ENCODE measurements around the gene GABRB1.

GABRB1 gene

DNA sequence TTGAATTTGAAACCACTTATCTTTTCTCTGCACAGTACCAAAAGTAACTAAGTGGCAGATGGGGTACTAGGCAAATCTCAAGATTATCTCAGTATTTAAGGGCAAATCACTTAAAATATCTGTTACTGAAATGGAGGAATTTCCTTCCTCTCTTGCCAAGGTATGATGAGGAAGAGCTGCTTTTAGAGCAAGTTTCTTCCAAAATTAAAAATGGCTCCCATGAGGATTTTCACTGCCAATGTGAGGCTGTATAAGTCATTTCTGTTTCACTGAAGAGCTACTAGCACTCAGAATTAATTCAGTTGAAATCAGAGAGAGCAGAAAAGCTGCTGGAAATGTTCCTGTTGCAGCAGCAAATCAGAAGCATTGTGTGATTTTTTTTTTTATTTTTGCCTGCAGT lies 43.4 kb downstream of the GABRB1 start:
- DNase-seq (ENCODE audit: low read depth in 2 of 2), result peak in 1 of 2 donors; percentile 27
- no peak overlapping the region for H3K4me3 ChIP-seq (replicated peaks in 1 of 2; ENCODE audit: low read depth in 2 of 2, low read length in 2 of 2)
- TF ChIP-seq, protein P1, sequence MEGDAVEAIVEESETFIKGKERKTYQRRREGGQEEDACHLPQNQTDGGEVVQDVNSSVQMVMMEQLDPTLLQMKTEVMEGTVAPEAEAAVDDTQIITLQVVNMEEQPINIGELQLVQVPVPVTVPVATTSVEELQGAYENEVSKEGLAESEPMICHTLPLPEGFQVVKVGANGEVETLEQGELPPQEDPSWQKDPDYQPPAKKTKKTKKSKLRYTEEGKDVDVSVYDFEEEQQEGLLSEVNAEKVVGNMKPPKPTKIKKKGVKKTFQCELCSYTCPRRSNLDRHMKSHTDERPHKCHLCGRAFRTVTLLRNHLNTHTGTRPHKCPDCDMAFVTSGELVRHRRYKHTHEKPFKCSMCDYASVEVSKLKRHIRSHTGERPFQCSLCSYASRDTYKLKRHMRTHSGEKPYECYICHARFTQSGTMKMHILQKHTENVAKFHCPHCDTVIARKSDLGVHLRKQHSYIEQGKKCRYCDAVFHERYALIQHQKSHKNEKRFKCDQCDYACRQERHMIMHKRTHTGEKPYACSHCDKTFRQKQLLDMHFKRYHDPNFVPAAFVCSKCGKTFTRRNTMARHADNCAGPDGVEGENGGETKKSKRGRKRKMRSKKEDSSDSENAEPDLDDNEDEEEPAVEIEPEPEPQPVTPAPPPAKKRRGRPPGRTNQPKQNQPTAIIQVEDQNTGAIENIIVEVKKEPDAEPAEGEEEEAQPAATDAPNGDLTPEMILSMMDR (IDR thresholded peaks at IDR 0.05; ENCODE audit: low read depth, low read length), result no peak

DNA sequence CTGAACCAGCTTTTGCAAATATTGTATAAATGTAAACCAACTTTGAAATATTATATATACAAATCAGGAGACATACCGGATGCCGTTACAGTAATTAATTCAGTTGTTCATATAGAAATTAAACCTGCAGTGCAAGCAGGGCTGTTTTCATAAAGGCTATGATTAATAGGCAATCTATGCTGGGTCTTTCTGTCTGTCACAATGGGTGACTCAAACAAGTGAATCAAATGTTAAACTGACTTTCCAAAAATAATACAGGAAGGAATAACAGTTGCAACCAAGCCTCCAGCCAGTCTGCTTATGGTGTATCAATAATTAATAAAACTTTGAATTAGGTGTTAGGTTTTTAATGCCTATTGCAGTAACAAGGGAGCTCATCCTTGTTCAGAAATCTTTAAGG lies 43.9 kb downstream of the GABRB1 start:
- TF ChIP-seq, protein P1 (IDR thresholded peaks at IDR 0.05; ENCODE audit: low read depth, low read length), result no peak
- no peak overlapping the region for H3K4me3 ChIP-seq (replicated peaks in 1 of 2; ENCODE audit: low read depth in 2 of 2, low read length in 2 of 2)
- peak in 1 of 2 donors; percentile 71 for DNase-seq (ENCODE audit: low read depth in 2 of 2)

DNA sequence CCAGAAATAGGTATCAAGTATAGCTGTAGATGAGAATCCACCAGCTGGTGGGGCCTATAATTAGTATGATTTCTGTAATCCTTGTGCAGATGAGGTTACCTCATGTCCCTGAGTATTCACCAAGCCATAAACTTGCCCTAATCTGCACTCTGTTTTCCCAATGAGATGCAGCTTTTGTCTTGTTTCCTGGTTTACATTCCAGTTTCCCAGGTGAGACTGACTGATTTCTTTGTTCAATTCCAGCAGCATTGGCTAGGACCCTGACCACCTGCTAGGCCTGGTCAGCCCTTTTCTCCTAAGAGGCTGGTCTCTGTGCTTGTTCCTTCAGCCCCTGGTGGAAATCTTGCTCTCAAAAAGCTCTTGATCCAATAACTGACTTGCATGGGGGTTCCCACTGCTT lies 44.6 kb downstream of the GABRB1 start:
- TF ChIP-seq, protein P1 (IDR thresholded peaks at IDR 0.05; ENCODE audit: low read depth, low read length), result no peak
- no peak for DNase-seq (ENCODE audit: low read depth in 2 of 2)
- H3K4me3 ChIP-seq (replicated peaks in 1 of 2; ENCODE audit: low read depth in 2 of 2, low read length in 2 of 2), result no peak overlapping the region

DNA sequence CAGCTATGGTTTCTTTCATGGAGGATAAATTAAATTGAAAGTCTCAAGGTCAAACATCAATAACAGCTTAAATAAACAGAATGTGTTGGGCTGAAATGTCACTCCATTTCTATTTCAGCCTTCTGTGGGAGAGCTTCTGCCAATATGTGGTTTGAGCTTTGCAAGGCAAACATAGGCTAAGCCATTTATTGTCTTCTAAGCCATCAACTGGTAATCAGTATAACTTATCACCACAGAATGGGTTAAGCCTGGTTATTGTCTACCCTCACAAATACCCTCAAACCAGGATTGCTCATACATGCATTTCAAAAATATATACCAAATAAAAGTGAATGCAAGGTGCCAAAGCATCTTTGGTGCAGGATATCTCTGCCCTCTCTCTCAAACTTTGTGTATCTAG lies 52.7 kb downstream of the GABRB1 start:
- no peak for DNase-seq (ENCODE audit: low read depth in 2 of 2)
- TF ChIP-seq, protein P1 (IDR thresholded peaks at IDR 0.05; ENCODE audit: low read depth, low read length), result no peak
- H3K4me3 ChIP-seq (replicated peaks in 1 of 2; ENCODE audit: low read depth in 2 of 2, low read length in 2 of 2), result no peak overlapping the region

DNA sequence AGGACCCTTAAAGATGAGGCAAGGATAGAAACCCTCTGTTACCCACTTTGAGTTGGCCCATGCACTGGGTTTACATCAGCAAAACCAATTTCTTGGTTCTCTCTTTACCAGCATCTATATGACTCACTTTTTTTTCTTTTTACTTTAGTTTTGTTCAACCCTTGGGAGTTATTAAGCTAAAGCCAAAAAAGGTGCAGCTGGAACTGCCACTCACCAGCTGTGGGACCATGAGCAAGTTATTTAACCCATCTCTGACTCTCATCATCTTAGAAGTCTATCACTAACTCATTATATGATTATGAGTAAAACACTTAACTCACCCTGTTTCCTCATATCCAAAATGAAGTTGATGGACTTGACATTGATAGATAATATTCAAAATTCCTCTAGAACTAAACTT lies 53.4 kb downstream of the GABRB1 start:
- no peak overlapping the region for H3K4me3 ChIP-seq (replicated peaks in 1 of 2; ENCODE audit: low read depth in 2 of 2, low read length in 2 of 2)
- DNase-seq (ENCODE audit: low read depth in 2 of 2), result no peak
- TF ChIP-seq, protein P1 (IDR thresholded peaks at IDR 0.05; ENCODE audit: low read depth, low read length), result no peak

DNA sequence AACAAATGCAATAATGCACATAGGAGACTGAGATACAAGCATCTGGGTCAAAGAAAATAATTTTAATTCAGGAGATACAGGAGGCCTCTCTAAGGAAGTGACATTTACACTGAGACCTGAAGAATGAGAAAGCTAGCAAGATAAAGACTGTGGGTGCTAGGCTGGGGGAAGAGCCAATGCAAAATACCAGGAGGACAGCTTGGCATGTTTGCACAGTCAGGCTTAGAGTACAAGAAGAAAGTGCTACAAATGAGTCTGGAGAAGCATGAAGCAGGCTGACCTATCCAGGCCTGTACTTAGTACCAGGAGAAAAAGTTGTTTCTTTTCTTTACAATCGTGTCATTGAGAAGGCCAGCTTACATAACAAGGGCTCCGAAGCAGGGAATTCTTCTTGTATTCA lies 56.9 kb downstream of the GABRB1 start:
- no peak for DNase-seq (ENCODE audit: low read depth in 2 of 2)
- H3K4me3 ChIP-seq (replicated peaks in 1 of 2; ENCODE audit: low read depth in 2 of 2, low read length in 2 of 2), result no peak overlapping the region
- TF ChIP-seq, protein P1 (IDR thresholded peaks at IDR 0.05; ENCODE audit: low read depth, low read length), result no peak

DNA sequence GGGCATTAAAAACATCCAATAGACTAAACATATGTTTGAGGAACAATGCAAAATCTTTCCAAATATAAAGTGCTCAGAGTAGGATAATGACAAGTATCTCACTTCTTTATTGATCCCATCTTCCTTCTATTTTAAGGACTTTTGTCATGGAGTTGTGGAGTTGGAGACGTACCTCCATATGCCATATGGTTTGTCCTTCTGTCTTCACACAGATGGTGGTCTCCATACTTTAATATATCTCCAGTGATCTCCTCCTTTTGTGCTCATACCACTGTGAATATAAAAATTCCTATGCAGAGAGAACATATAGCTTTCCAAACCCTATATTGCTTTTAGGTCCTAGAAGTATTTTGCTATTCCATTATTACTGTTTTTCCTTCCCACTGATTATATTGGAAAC lies 64.5 kb downstream of the GABRB1 start:
- TF ChIP-seq, protein P1 (IDR thresholded peaks at IDR 0.05; ENCODE audit: low read depth, low read length), result no peak
- no peak overlapping the region for H3K4me3 ChIP-seq (replicated peaks in 1 of 2; ENCODE audit: low read depth in 2 of 2, low read length in 2 of 2)
- DNase-seq (ENCODE audit: low read depth in 2 of 2), result no peak
